ENCODE measurements around the gene ST8SIA6. TPM values are rescaled to one million over a fixed set of nuclear protein-coding genes. Genes with fewer than 3 reads are reported as not detected.

The ST8SIA6 gene
- total RNA-seq, 1 experiment from 2014 or later: 1.3 TPM

DNA sequence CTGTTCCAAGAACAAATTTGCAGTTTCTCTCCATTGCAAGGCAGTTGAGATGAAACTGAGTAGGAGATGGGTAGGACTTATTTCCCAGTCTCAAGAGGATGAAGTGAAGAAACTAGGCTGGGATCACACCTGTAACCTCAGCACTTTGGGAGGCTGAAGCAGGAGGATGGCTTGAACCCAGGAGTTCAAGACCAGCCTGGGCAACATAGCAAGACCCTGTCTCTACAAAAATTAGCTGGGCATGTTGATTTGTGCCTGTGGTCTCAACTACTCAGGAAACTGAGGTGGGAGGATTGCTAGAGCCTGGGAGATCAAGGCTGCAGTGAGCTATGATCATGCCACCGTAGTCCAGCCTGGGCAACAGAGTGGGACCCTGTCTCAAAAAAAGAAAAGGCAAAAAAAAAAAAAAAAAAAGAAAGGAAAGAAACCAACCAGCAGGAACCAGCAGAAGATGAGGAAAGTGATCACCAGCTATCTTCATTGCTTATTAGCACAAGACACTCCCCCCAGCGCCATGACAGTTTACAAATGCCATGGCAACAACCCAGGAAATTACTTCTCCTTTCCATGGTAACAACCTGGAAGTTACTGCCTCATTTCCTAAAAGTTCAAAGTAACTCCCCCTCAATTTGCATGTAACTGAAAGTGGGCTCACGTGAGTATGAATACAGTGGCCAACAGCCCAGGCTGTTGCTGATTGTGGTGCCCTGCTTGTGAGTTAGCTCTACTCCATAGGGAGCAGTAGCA lies 18.3 kb upstream of the ST8SIA6 start (continued):
- TF ChIP-seq ZBTB33 (IDR thresholded peaks at IDR 0.05; ENCODE audit: extremely low read depth, insufficient replicate concordance, low read length) (no peak), ZNF274 (IDR thresholded peaks at IDR 0.05; ENCODE audit: low read depth, low read length) (no peak), POLR2AphosphoS5 (IDR thresholded peaks at IDR 0.05; ENCODE audit: low read depth, low read length) (no peak)
- TF ChIP-seq, protein P1, sequence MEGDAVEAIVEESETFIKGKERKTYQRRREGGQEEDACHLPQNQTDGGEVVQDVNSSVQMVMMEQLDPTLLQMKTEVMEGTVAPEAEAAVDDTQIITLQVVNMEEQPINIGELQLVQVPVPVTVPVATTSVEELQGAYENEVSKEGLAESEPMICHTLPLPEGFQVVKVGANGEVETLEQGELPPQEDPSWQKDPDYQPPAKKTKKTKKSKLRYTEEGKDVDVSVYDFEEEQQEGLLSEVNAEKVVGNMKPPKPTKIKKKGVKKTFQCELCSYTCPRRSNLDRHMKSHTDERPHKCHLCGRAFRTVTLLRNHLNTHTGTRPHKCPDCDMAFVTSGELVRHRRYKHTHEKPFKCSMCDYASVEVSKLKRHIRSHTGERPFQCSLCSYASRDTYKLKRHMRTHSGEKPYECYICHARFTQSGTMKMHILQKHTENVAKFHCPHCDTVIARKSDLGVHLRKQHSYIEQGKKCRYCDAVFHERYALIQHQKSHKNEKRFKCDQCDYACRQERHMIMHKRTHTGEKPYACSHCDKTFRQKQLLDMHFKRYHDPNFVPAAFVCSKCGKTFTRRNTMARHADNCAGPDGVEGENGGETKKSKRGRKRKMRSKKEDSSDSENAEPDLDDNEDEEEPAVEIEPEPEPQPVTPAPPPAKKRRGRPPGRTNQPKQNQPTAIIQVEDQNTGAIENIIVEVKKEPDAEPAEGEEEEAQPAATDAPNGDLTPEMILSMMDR (IDR thresholded peaks at IDR 0.05 in 2 of 3, conservative IDR thresholded peaks at IDR 0.05 in 1 of 3; ENCODE audit: borderline replicate concordance in 1 of 3, insufficient read depth in 1 of 3, low read depth in 2 of 3, low read length in 2 of 3): no peak

DNA sequence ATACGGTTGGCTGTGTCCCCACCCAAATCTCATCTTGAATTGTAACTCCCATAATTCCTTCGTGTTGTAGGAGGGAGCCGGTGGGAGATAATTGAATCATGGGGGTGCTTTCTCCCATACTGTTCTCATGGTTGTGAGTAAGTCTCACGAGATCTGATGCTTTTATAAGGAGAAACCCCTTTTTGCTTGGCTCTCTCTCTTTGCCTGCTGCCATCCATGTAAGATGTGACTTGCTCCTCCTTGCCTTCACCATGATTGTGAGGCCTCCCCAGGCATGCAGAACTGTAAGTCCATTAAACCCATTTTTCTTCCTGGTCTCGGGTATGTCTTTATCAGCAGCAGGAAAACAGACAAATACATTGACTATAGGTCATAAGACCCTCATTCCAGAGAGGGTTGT lies 15.9 kb upstream of the ST8SIA6 start:
- no peak overlapping the region for H3K4me3 ChIP-seq (replicated peaks in 1 of 2; ENCODE audit: low read depth in 1 of 2, low read length in 2 of 2)
- intact Hi-C loops (cut with micrococcal nuclease): no loop called here
- peaks cover 0 to 7% of the 10 kb centered on the region in 2 experiments; a peak in 2 of 4 replicates for H3K4me1 ChIP-seq (ENCODE audit: control insufficient read depth in 1 of 2, insufficient read depth in 2 of 2, low read length in 2 of 2)
- no peaks in the 10 kb centered on the region for H3K36me3 ChIP-seq (ENCODE audit: control insufficient read depth in 1 of 2, insufficient read depth in 2 of 2, low read length in 2 of 2)
- no peak overlapping the region for H3K9ac ChIP-seq (ENCODE audit: low read length)
- no TSS peak for BruUV-seq (replicated peaks)
- H3K9me2 ChIP-seq (ENCODE audit: insufficient read depth): no peaks in the 10 kb centered on the region
- no peak overlapping the region for H3K27ac ChIP-seq (ENCODE audit: low read depth, low read length)
- peaks cover 0 to 6% of the 10 kb centered on the region in 2 experiments; a peak in 1 of 4 replicates for H3K9me3 ChIP-seq (ENCODE audit: control insufficient read depth in 1 of 2, insufficient read depth in 1 of 2, low read depth in 1 of 2, low read length in 2 of 2)
- H3K4me2 ChIP-seq (ENCODE audit: low read length): no peak overlapping the region
- no peaks in the 10 kb centered on the region for H4K20me1 ChIP-seq (ENCODE audit: insufficient read depth)
- CTCF ChIA-PET: no interaction called here
- POLR2A ChIA-PET: no interaction called here
- H3K27me3 ChIP-seq (ENCODE audit: insufficient read depth, low read length): no peaks in the 10 kb centered on the region
- no peak overlapping the region for H2AFZ ChIP-seq (ENCODE audit: low read depth, low read length, poor library complexity, severe bottlenecking)
- no peak for ATAC-seq
- no peaks in the 10 kb centered on the region for H3K79me2 ChIP-seq (ENCODE audit: insufficient read depth, low read length)
- RAD21 ChIA-PET (ENCODE audit: low non-redundant PET in 1 of 2, low total read pairs in 2 of 2, uncharacterized antibody in 2 of 2, unreplicated experiment in 2 of 2): no interaction called here
- DNase-seq (ENCODE audit: low read depth, low spot score): no peak
- TF ChIP-seq, protein P1 (IDR thresholded peaks at IDR 0.05 in 2 of 3, conservative IDR thresholded peaks at IDR 0.05 in 1 of 3; ENCODE audit: borderline replicate concordance in 1 of 3, insufficient read depth in 1 of 3, low read depth in 2 of 3, low read length in 2 of 3): no peak
- no peak for TF ChIP-seq FOSL1 (IDR thresholded peaks at IDR 0.05; ENCODE audit: low read depth)
- TF ChIP-seq YY1 (IDR thresholded peaks at IDR 0.05; ENCODE audit: extremely low read depth, insufficient replicate concordance, low read depth, low read length): no peak
- TF ChIP-seq REST (IDR thresholded peaks at IDR 0.05; ENCODE audit: low read depth): no peak
- TF ChIP-seq EGR1 (IDR thresholded peaks at IDR 0.05; ENCODE audit: low read depth): no peak
- TF ChIP-seq, protein P2, sequence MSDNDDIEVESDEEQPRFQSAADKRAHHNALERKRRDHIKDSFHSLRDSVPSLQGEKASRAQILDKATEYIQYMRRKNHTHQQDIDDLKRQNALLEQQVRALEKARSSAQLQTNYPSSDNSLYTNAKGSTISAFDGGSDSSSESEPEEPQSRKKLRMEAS (IDR thresholded peaks at IDR 0.05): no peak
- no peak for TF ChIP-seq JUND (IDR thresholded peaks at IDR 0.05)
- no peak for TF ChIP-seq CEBPB (IDR thresholded peaks at IDR 0.05; ENCODE audit: low read depth)
- no peak for TF ChIP-seq SIN3A (IDR thresholded peaks at IDR 0.05; ENCODE audit: low read depth)

Measured in HCT116 (cell line).